Natural killer cell (primary cell): Measurements from ENCODE around the gene AATF. TPM values are rescaled to one million over a fixed set of nuclear protein-coding genes. Genes with fewer than 3 reads are reported as not detected.

ENCODE experiments used
- ATAC-seq, 3 donors: fragments of 150-1000 bp in 2 of 3; fragments of 200-7000 bp in 1 of 3; cut with Tn5 transposase; 1 replicate in 1 of 3; 2 replicates in 2 of 3; pipeline ENCODE4 v1.10.0; 2021; ENCODE audit warnings: mild to moderate bottlenecking in 2 of 3, moderate library complexity in 2 of 3
- DNase-seq, 2 donors: peaks; one replicate each; pipeline versions ENCODE4 v3.0.0 to v3.0.0-alpha.2; 2013 to 2021; ENCODE audit warnings: mixed read lengths in 1 of 2
- H3K27ac ChIP-seq: one replicate; pipeline ENCODE4 v1.5.1; 2013; ENCODE audit warnings: mild to moderate bottlenecking, low read length
- H3K27me3 ChIP-seq: one replicate; pipeline ENCODE4 v1.6.1; 2013; ENCODE audit warnings: low read length; ENCODE audit not compliant: control insufficient read depth, insufficient read depth
- H3K36me3 ChIP-seq: one replicate; pipeline ENCODE4 v1.6.1; 2013; ENCODE audit warnings: low read length; ENCODE audit not compliant: control insufficient read depth, insufficient read depth
- H3K4me1 ChIP-seq: one replicate; pipeline ENCODE4 v1.6.1; 2013; ENCODE audit warnings: low read length; ENCODE audit not compliant: control insufficient read depth, insufficient read depth
- H3K4me3 ChIP-seq: one replicate; pipeline ENCODE4 v1.5.1; 2013; ENCODE audit warnings: low read length
- H3K9me3 ChIP-seq: one replicate; pipeline ENCODE4 v1.6.1; 2013; ENCODE audit warnings: low read length; ENCODE audit not compliant: control insufficient read depth, insufficient read depth
- H3K27ac Mint-ChIP-seq, 2 donors: one replicate each; pipeline ENCODE4 v1.8.0; 2022; ENCODE audit warnings: mild to moderate bottlenecking in 2 of 2, mixed read lengths in 2 of 2, moderate library complexity in 1 of 2
- H3K27me3 Mint-ChIP-seq, 2 donors: one replicate each; pipeline ENCODE4 v1.8.0; 2022; ENCODE audit warnings: low read depth in 2 of 2, mixed read lengths in 2 of 2
- H3K36me3 Mint-ChIP-seq: one replicate; pipeline ENCODE4 v1.8.0; 2022; ENCODE audit warnings: mixed read lengths
- H3K4me1 Mint-ChIP-seq, 2 donors: one replicate each; pipeline ENCODE4 v1.8.0; 2022; ENCODE audit warnings: mixed read lengths in 2 of 2
- H3K4me3 Mint-ChIP-seq: one replicate; pipeline ENCODE4 v1.8.0; 2022; ENCODE audit warnings: mild to moderate bottlenecking, moderate library complexity, mixed read lengths
- H3K9me3 Mint-ChIP-seq, 2 donors: one replicate each; pipeline ENCODE4 v1.8.0; 2022; ENCODE audit warnings: mixed read lengths in 2 of 2
- CTCF ChIP-seq: fragments of 200-600 bp; IDR thresholded peaks from one replicate; pipeline ENCODE4 v1.8.0; 2022; ENCODE audit warnings: antibody characterized with exemption
- WGBS: methylation state at CpG from one replicate; pipeline ENCODE4 v1.1.7; 2013; ENCODE audit warnings: missing lambda C conversion rate; ENCODE audit not compliant: insufficient coverage; 5-methylcytosine and 5-hydroxymethylcytosine counted together
- intact Hi-C: fragments of 100-400 bp; cut with micrococcal nuclease; formaldehyde crosslinking; loops from one replicate; pipeline ENCODE4 v1.14.2; 2022
- total RNA-seq, 4 donors: library from RNA; stranded (reverse); fragments of 120-200 nt in 1 of 4; gene quantifications; one replicate each; pipeline versions ENCODE4 v1.2.3 to v1.2.4, GENCODE V29; 2013 to 2022

The AATF gene
- total RNA-seq, 3 donors from 2014 or later (not counting 1 experiment from before 2014, with no cell fraction given) = 60.1 to 67.2 (median 63.2) TPM

DNA sequence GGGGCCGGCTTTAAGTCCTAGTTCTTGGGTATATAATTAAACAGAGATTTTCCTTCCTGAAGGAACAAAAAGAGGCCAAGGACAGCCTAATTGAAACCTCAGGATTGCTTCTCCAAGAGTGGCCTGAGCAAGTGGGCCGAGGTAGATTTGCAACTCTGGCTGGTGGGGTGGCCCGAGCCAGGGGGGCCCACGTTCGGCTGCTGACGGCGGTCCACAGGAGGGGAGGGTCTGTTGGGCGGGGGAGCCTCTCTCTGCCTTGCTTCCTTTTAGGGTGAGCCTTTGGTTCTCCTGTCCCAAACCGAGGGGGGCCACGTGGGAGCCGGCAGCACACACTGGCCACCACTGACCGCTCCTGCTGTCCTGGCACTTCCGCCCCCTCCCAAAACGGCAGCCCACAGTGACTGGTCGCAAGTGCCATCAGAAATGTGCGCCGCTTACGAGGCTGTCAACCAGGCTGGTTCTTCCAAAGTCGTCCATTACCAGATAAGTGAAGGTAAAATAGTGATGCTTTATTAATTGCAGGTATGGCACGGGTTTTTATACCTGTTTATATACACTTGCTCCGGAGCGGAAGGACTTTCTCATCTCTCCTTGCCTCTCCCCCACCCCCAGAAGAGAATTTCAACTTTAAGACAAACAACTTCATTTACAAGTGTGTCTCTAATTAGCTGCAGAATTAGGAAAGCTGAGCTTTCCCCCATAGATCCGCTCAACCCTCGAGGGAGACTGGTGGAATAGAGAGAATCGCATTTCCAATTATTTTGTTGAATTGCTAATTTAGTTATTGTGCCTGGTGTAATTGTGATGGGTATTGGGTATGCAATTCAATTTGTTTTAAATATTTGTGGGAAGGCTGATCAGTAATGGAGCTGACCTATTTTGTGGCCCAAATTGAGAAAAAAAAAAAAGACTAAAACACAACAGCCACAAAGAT, 117.8 kb downstream of the AATF start:
- no peaks in the 10 kb centered on the region for H3K4me1 ChIP-seq
- H3K27me3 ChIP-seq = no peaks in the 10 kb centered on the region
- no peaks in the 10 kb centered on the region for H3K36me3 ChIP-seq
- intact Hi-C loops = no loop called here
- no peaks in the 10 kb centered on the region for H3K9me3 Mint-ChIP-seq
- ATAC-seq (no peak), DNase-seq (no peak)
- WGBS = 68% methylated on average over 25 of the region's 25 CpGs
- H3K9me3 ChIP-seq = no peaks in the 10 kb centered on the region
- no peak overlapping the region for H3K27ac ChIP-seq
- no peak overlapping the region for H3K4me3 ChIP-seq
- H3K4me3 Mint-ChIP-seq = no peak overlapping the region
- H3K4me1 Mint-ChIP-seq = peaks cover 0 to 5% of the 10 kb centered on the region in 2 donors
- H3K27me3 Mint-ChIP-seq = peaks cover 8 to 17% of the 10 kb centered on the region in 2 donors
- H3K27ac Mint-ChIP-seq = no peak overlapping the region
- no peak for TF ChIP-seq CTCF
- H3K36me3 Mint-ChIP-seq = no peaks in the 10 kb centered on the region

DNA sequence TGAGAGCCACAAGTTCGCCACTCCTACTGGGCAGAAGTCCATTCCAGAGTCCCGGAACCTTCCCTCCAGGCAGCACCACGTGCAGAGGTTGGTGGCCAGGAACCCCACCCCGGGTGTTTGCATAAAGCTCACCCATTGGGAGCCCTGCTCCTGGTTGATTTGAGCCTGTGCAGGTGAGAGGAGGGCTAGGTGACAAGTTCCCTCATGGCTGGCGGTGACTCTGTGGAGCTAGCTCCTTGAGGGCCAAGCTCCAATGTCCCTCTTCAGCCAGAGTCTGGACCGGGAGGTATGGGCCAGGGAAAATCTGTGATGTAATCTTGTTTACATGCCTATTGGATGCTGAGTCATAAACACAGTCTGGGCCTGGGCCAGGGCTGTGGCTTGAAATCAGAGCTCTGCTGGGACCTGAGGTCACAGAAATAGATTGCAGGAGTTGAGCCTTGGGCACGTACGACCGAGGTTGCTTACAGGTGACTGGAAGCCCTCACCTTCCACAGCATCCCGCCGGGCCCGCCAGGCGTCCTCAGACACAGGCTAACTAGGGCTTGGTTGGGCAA, 118.9 kb downstream of the AATF start:
- TF ChIP-seq CTCF = no peak
- ATAC-seq = no peak
- Histone ChIP-seq H3K4me1 (no peaks in the 10 kb centered on the region), H3K27me3 (no peaks in the 10 kb centered on the region), H3K4me3 (no peak overlapping the region), H3K9me3 (no peaks in the 10 kb centered on the region), H3K27ac (no peak overlapping the region), H3K36me3 (no peaks in the 10 kb centered on the region)
- intact Hi-C loops = no loop called here
- Mint-ChIP-seq H3K9me3 (no peaks in the 10 kb centered on the region), H3K27me3 (peaks cover 8 to 17% of the 10 kb centered on the region in 2 donors), H3K27ac (no peak overlapping the region), H3K4me1 (peaks cover 0 to 5% of the 10 kb centered on the region in 2 donors), H3K36me3 (no peaks in the 10 kb centered on the region), H3K4me3 (no peak overlapping the region)
- 78% methylated on average over 13 of the region's 13 CpGs for WGBS
- no peak for DNase-seq

DNA sequence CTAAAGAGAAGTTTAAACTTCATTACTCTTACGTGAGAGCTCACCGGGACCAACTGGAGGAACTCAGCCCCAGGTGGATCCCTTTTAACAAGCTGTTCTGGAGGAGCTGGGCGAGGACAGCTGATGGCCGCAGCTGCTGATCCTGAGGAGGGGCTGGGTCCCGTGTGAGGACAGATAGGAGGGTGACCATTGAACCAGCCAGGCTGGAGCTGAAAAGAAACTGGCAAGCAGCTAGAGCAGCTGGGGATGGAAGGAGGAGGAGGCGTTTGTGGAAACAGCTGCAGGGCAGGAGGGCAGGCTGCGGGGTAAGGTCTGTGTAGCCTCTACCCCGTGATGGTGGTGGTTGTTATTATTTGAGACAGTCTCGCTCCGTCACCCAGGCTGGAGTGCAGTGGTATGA, 119.5 kb downstream of the AATF start:
- H3K9me3 Mint-ChIP-seq = no peaks in the 10 kb centered on the region
- Histone ChIP-seq H3K27me3 (no peaks in the 10 kb centered on the region), H3K4me3 (no peak overlapping the region), H3K27ac (no peak overlapping the region), H3K36me3 (no peaks in the 10 kb centered on the region), H3K9me3 (no peaks in the 10 kb centered on the region), H3K4me1 (no peaks in the 10 kb centered on the region)
- H3K27me3 Mint-ChIP-seq = peaks cover 8 to 17% of the 10 kb centered on the region in 2 donors
- ATAC-seq (no peak), DNase-seq (no peak)
- no peak overlapping the region for H3K27ac Mint-ChIP-seq
- intact Hi-C loops = no loop called here
- peaks cover 0 to 5% of the 10 kb centered on the region in 2 donors for H3K4me1 Mint-ChIP-seq
- TF ChIP-seq CTCF = no peak
- WGBS = 87% methylated on average over 10 of the region's 10 CpGs
- H3K36me3 Mint-ChIP-seq = no peaks in the 10 kb centered on the region
- no peak overlapping the region for H3K4me3 Mint-ChIP-seq
